ENCODE measurements around the gene SMIM10.

SMIM10 gene

GRCh38 chrX:135000516-135000915 is 9.7 kb downstream of the SMIM10 start:
- H3K27ac ChIP-seq (ENCODE audit: low read length) = no peak overlapping the region
- no peak overlapping the region for H3K4me3 ChIP-seq (ENCODE audit: low read length)
- H2AFZ ChIP-seq (ENCODE audit: low read depth, low read length) = no peak overlapping the region
- H3K27me3 ChIP-seq (ENCODE audit: low read depth, low read length) = no peaks in the 10 kb centered on the region
- no peaks in the 10 kb centered on the region for H3K36me3 ChIP-seq (replicated peaks; ENCODE audit: low read depth, low read length)
- H4K20me1 ChIP-seq (ENCODE audit: insufficient read depth, low read length) = no peaks in the 10 kb centered on the region
- peaks cover 7% of the 10 kb centered on the region for H3K4me1 ChIP-seq (ENCODE audit: low read length)
- no peaks in the 10 kb centered on the region for H3K79me2 ChIP-seq (ENCODE audit: low read length)
- no peaks in the 10 kb centered on the region for H3K9me3 ChIP-seq (ENCODE audit: insufficient read depth, low read length)
- TF ChIP-seq EZH2phosphoT487 (IDR thresholded peaks at IDR 0.05; ENCODE audit: low read depth) = no peak
- TF ChIP-seq, protein P1, sequence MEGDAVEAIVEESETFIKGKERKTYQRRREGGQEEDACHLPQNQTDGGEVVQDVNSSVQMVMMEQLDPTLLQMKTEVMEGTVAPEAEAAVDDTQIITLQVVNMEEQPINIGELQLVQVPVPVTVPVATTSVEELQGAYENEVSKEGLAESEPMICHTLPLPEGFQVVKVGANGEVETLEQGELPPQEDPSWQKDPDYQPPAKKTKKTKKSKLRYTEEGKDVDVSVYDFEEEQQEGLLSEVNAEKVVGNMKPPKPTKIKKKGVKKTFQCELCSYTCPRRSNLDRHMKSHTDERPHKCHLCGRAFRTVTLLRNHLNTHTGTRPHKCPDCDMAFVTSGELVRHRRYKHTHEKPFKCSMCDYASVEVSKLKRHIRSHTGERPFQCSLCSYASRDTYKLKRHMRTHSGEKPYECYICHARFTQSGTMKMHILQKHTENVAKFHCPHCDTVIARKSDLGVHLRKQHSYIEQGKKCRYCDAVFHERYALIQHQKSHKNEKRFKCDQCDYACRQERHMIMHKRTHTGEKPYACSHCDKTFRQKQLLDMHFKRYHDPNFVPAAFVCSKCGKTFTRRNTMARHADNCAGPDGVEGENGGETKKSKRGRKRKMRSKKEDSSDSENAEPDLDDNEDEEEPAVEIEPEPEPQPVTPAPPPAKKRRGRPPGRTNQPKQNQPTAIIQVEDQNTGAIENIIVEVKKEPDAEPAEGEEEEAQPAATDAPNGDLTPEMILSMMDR (IDR thresholded peaks at IDR 0.05; ENCODE audit: low read depth, low read length) = no peak
- no peak overlapping the region for H3K9ac ChIP-seq (ENCODE audit: low read length)
- peak overlapping the region; percentile 5; the same call in 1 of the 2 replicates for H3K4me2 ChIP-seq (ENCODE audit: low read length)

- H3K4me2 ChIP-seq (ENCODE audit: low read length) = peak overlapping the region; percentile 95
- H3K79me2 ChIP-seq (ENCODE audit: low read length) = no peaks in the 10 kb centered on the region
- peak overlapping the region; percentile 88 for H2AFZ ChIP-seq (ENCODE audit: low read depth, low read length)
- peak overlapping the region; percentile 78 for H3K4me3 ChIP-seq (ENCODE audit: low read length)
- TF ChIP-seq, protein P1 (IDR thresholded peaks at IDR 0.05; ENCODE audit: low read depth, low read length) = no peak
- TF ChIP-seq EZH2phosphoT487 (IDR thresholded peaks at IDR 0.05; ENCODE audit: low read depth) = no peak
- no peaks in the 10 kb centered on the region for H3K9me3 ChIP-seq (ENCODE audit: insufficient read depth, low read length)
- peaks cover 7% of the 10 kb centered on the region for H3K4me1 ChIP-seq (ENCODE audit: low read length)
- H3K27ac ChIP-seq (ENCODE audit: low read length) = no peak overlapping the region
- H3K9ac ChIP-seq (ENCODE audit: low read length) = peak overlapping the region; percentile 67
- no peaks in the 10 kb centered on the region for H3K27me3 ChIP-seq (ENCODE audit: low read depth, low read length)
- H4K20me1 ChIP-seq (ENCODE audit: insufficient read depth, low read length) = no peaks in the 10 kb centered on the region
- H3K36me3 ChIP-seq (replicated peaks; ENCODE audit: low read depth, low read length) = no peaks in the 10 kb centered on the region
These were observed 13.3 kb downstream of the SMIM10 start for GRCh38 chrX:135003876-135004623.

DNA sequence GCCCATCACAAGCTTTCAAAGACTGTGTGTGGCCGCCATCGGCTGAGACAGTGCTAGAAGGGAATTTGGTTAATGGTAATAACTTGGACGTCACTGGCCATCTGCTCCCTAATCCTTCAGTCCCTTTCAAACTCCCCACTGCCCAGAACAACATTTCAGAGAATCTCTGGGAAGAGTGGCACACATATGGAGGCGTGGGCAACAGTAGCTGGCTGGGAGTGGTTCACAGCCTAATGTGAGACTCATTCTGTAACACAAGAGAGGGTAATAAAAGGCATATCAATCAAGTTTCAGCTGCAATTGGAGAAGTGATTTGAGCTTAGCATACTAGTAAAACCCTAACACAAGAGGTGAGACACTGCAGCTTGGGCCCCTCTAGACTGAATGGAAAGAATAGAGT is 15.4 kb downstream of the SMIM10 start:
- no peaks in the 10 kb centered on the region for H3K79me2 ChIP-seq (ENCODE audit: low read length)
- no peak overlapping the region for H3K4me2 ChIP-seq (ENCODE audit: low read length)
- no peak overlapping the region for H3K9ac ChIP-seq (ENCODE audit: low read length)
- no peaks in the 10 kb centered on the region for H3K36me3 ChIP-seq (replicated peaks; ENCODE audit: low read depth, low read length)
- H3K9me3 ChIP-seq (ENCODE audit: insufficient read depth, low read length) = no peaks in the 10 kb centered on the region
- H2AFZ ChIP-seq (ENCODE audit: low read depth, low read length) = no peak overlapping the region
- no peaks in the 10 kb centered on the region for H4K20me1 ChIP-seq (ENCODE audit: insufficient read depth, low read length)
- TF ChIP-seq, protein P1 (IDR thresholded peaks at IDR 0.05; ENCODE audit: low read depth, low read length) = no peak
- no peak for TF ChIP-seq EZH2phosphoT487 (IDR thresholded peaks at IDR 0.05; ENCODE audit: low read depth)
- H3K27ac ChIP-seq (ENCODE audit: low read length) = no peak overlapping the region
- peaks cover 7% of the 10 kb centered on the region for H3K4me1 ChIP-seq (ENCODE audit: low read length)
- H3K4me3 ChIP-seq (ENCODE audit: low read length) = no peak overlapping the region
- H3K27me3 ChIP-seq (ENCODE audit: low read depth, low read length) = no peaks in the 10 kb centered on the region

DNA sequence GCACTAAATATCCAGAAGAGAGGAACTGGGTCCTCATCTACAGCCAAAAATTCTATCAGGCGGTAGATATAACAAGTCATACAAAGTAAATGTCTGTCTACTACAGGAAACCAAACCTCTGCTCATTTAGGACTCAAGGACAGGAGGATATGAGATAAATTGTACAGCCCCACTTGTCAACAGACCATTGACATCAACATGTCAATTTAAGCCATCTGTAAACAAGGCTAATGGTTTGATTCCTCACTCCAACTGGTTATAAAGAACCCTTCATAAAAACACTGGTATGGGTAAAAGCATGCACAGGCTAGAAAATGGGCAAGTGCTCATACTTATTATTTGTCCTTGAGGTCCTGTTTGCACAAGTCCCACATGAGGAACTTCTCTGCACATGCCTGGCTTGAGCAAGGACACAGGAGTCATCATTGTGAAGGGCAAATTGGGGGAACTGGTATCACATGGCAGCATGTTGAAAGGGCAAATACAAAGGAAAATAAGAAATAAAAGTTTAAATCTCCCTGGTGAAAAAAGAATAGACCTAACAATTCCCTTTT is 18.3 kb downstream of the SMIM10 start:
- no peak overlapping the region for H2AFZ ChIP-seq (ENCODE audit: low read depth, low read length)
- TF ChIP-seq, protein P1 (IDR thresholded peaks at IDR 0.05; ENCODE audit: low read depth, low read length) = no peak
- no peak for TF ChIP-seq EZH2phosphoT487 (IDR thresholded peaks at IDR 0.05; ENCODE audit: low read depth)
- H4K20me1 ChIP-seq (ENCODE audit: insufficient read depth, low read length) = no peaks in the 10 kb centered on the region
- H3K4me2 ChIP-seq (ENCODE audit: low read length) = no peak overlapping the region
- 0 out of 2 replicates have a peak, but pooled peaks cover 3% of the 10 kb centered on the region for H3K27me3 ChIP-seq (ENCODE audit: low read depth, low read length)
- no peak overlapping the region for H3K27ac ChIP-seq (ENCODE audit: low read length)
- H3K36me3 ChIP-seq (replicated peaks; ENCODE audit: low read depth, low read length) = no peaks in the 10 kb centered on the region
- H3K79me2 ChIP-seq (ENCODE audit: low read length) = no peaks in the 10 kb centered on the region
- no peak overlapping the region for H3K4me3 ChIP-seq (ENCODE audit: low read length)
- H3K9ac ChIP-seq (ENCODE audit: low read length) = no peak overlapping the region
- 0 out of 2 replicates have a peak, but pooled peaks cover 3% of the 10 kb centered on the region for H3K4me1 ChIP-seq (ENCODE audit: low read length)
- no peaks in the 10 kb centered on the region for H3K9me3 ChIP-seq (ENCODE audit: insufficient read depth, low read length)

Measured in OCI-LY3 (cell line).